GM23248 (cell line): Measurements from ENCODE around the gene GP9.

Source experiments
- EZH2 ChIP-seq: fragments of 200-600 bp; sonication (generic); IDR thresholded peaks from 2 replicates; pipeline ENCODE4 v1.6.1; 2018; ENCODE audit warnings: antibody characterized with exemption, mild to moderate bottlenecking; ENCODE audit not compliant: insufficient read depth, poor library complexity, severe bottlenecking
- EZH2phosphoT487 ChIP-seq: fragments of 200-600 bp; sonication (generic); IDR thresholded peaks from 2 replicates; pipeline ENCODE4 v1.6.1; 2018; ENCODE audit warnings: antibody characterized with exemption, moderate library complexity, mild to moderate bottlenecking, low read depth; ENCODE audit not compliant: insufficient read depth

- TF ChIP-seq EZH2 = no peak
- no peak for TF ChIP-seq EZH2phosphoT487
These were observed 41.0 kb downstream of the GP9 start for GRCh38 chr3:129101370-129102138.
